AG10803 (cell line): ENCODE measurements around the gene ZNF654.
"Not testable (repeated sequence)": the region's sequence is repeated elsewhere in the genome, so short reads cannot be mapped to it uniquely, and the experiment has no call there.

Experiments
- DNase-seq: peaks from one replicate; pipeline ENCODE4 v3.0.0; 2010; ENCODE audit warnings: low read depth
- H3K4me3 ChIP-seq: 2 replicates; pipeline ENCODE4 v1.5.1; 2011; ENCODE audit warnings: mild to moderate bottlenecking, low read length, control low read depth
- TF ChIP-seq, protein P1 (sequence below): conservative IDR thresholded peaks from 2 replicates; pipeline ENCODE4 v1.5.1; 2011; ENCODE audit warnings: mild to moderate bottlenecking, low read length, control low read depth, inconsistent platforms

ZNF654 gene

DNA sequence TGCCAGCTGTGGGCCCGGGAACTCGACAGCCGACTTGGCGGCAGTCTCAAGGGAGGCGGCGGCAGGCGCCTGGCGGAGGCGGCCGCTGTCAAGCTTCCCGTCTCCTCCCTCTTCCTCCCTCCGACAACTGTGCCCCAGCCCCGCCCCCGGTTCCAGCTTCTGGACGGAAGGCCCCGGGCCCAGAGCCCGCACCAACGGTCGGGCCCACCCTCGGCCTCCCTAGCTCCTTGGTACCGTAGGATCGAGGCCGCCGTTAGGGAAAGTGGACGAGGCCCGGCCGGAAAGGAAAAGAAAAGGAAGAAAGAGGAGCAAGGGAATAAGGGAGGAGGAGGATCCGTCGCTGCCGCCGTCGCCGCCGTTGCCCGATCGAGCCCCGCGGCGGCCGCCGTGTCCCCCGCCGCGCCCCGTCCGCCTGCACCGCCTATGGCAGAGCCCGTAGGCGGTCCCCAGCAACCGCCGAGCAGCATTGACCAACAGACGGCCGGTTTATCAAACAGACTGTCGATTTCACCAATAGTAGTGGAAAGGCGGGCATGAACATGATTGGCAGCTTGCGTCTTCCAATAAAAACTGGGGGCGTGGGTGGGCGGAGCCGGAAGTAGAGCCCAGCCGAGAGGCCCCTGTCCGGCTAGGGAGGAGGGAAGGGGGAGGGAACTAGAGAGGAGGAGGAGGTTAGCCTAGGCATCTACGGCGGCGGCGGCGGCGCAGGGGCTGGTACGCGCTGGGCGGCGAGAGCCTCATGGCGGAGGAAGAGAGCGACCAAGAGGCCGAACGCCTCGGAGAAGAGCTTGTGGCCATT, at the start of gene ZNF654, which contains the start of gene CGGBP1:
Gene ZNF654 (plus strand): TSS at position 675 of the 799 bp plus-strand sequence. CDS start 65 bp downstream, at position 740.
Gene CGGBP1 (minus strand): TSS at position 425 of the 799 bp plus-strand sequence. CDS start 3,029 bp downstream, outside the sequence.
- H3K4me3 ChIP-seq = peak within 1 kb of the TSS; percentile 92
- TF ChIP-seq, protein P1, sequence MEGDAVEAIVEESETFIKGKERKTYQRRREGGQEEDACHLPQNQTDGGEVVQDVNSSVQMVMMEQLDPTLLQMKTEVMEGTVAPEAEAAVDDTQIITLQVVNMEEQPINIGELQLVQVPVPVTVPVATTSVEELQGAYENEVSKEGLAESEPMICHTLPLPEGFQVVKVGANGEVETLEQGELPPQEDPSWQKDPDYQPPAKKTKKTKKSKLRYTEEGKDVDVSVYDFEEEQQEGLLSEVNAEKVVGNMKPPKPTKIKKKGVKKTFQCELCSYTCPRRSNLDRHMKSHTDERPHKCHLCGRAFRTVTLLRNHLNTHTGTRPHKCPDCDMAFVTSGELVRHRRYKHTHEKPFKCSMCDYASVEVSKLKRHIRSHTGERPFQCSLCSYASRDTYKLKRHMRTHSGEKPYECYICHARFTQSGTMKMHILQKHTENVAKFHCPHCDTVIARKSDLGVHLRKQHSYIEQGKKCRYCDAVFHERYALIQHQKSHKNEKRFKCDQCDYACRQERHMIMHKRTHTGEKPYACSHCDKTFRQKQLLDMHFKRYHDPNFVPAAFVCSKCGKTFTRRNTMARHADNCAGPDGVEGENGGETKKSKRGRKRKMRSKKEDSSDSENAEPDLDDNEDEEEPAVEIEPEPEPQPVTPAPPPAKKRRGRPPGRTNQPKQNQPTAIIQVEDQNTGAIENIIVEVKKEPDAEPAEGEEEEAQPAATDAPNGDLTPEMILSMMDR = no peak
- DNase-seq = peak; percentile 99

DNA sequence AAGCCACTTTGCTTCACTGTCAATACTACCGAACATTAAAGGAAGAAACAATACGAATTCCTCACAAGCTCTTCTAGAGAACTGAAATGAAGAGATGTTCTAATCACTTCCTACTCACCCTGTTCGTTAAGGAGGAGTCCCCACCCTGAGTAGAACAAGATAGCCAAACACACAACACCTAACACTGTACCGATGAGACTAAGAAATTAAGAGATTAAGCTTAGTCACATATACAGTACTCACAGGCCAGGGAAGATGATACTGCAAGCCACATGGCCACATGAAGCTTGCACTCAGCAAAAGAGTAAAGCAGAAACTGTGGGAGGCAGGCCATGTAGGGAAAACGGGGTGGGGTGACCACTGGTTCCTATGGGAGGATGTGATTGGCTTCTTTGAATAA, 48.2 kb upstream of the ZNF654 start:
- no peak overlapping the region for H3K4me3 ChIP-seq
- TF ChIP-seq, protein P1 = no peak
- no peak for DNase-seq

DNA sequence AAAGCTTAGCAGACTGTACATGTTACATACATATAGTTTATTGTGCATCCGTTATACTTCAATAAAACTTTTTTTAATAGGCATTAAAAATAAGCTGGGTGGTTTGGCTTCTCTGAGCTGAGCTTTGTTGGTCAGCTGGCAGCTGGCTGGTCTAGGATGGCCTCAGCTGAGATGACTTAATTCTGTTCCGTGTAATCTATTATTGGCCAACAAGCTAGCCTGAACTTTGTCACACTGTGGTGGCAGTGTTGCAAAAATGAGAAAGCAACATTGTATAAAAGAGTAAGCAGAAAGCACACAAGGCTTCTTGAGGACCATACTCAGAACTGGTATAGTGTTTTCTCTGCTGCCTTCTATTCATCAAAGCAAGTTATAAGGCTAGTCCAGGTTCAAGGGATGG, 45.5 kb upstream of the ZNF654 start:
- no peak overlapping the region for H3K4me3 ChIP-seq
- TF ChIP-seq, protein P1 = no peak
- no peak for DNase-seq

DNA sequence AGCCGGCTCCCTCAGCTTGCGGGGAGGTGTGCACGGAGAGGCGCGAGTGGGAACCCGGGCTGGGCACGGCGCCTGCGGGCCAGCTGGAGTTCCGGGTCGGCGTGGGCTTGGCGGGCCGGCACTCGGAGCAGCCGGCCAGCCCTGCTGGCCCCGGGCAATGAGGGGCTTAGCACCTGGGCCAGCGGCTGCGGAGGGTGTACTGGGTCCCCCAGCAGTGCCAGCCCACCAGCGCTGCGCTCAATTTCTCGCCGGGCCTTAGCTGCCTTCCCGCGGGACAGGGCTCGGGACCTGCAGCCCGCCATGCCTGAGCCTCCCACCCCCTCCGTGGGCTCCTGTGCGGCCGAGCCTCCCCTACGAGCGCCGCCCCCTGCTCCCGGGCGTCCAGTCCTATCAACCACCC, 43.4 kb upstream of the ZNF654 start:
- H3K4me3 ChIP-seq = not testable (repeated sequence)

DNA sequence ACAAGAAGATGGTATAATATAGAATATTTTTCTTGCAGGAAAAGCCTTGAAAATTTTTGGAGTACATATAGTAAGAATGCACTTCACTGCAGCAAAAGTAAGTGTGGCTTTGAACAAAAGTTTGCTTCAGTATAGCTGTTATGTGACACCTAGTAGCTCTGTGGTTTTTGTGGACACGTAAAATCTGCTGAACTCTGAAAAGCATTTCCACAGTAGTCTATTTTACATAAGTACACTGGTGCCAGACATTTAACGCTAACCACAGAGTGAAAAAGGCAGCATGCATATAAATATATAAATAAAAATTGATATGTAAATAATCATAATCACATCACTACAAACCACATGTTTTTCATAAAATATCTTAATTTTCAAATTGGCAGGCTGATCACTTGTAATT, 40.0 kb upstream of the ZNF654 start:
- H3K4me3 ChIP-seq = no peak overlapping the region
- no peak for DNase-seq
- TF ChIP-seq, protein P1 = no peak

More for the DNA sequence above, 43.4 kb upstream of the ZNF654 start:
- DNase-seq = not testable (repeated sequence)

DNA sequence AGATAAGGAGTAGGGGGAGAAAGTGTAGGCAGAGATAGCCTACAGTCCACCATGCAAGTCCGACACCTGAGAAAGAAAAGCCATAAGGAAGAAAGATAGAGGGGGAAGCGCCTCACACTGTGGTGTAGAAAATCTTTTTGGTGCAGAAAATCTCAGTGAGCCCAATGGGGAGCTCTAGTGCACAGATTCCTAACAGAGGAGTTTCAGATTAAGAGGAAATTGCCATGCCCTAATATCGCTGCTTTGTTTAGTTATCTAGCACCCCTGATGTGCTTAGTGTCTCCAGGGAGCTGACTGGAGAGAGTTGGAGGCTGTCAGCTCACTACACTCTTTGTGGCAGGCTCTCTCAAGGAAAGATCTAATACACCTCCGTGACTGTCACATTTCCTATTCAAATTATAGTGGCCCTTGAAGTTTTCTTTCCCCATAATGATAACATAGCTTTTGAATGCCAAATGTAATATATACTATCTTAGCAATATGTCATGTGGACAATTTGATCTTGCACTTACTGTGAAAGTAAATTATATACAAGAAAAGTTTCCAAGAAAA, 34.0 kb upstream of the ZNF654 start:
- TF ChIP-seq, protein P1 = no peak
- no peak for DNase-seq
- no peak overlapping the region for H3K4me3 ChIP-seq

DNA sequence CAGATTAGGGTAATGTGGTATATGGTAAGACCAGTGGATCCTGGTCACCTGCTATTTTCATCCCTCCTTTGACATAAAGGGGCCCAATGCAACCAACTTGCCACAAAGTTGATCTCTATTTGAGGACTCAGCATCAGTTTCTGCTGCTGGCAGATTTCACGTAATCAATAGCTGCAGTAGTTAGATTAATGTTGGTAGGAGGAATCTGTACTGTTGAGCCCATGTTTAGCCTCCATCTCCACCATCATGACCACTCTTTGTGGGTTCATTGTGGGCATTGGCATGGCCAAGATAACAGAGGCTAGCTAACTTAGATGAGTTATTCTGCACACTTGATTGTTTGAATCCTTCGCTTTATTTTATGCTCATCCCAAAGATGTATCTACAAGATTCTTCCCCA, 30.2 kb upstream of the ZNF654 start:
- H3K4me3 ChIP-seq = no peak overlapping the region
- DNase-seq = no peak
- TF ChIP-seq, protein P1 = no peak
